NB4 (cell line): ENCODE measurements around the gene WNT2.

ENCODE experiments used
- DNase-seq: peaks from one replicate; pipeline ENCODE4 v3.0.0; 2010; ENCODE audit warnings: low read depth
- H3K4me3 ChIP-seq: one replicate; pipeline ENCODE4 v1.5.1; 2011; ENCODE audit warnings: mild to moderate bottlenecking, low read depth, low read length, moderate library complexity
- MAX ChIP-seq: IDR thresholded peaks from 2 replicates; pipeline ENCODE4 v1.6.1; 2011; ENCODE audit warnings: low read depth, low read length
- MYC ChIP-seq: IDR thresholded peaks from 2 replicates; pipeline ENCODE4 v1.6.1; 2011; ENCODE audit warnings: low read depth, low read length
- POLR2A ChIP-seq: IDR thresholded peaks from 2 replicates; pipeline ENCODE4 v1.6.1; 2011; ENCODE audit warnings: mild to moderate bottlenecking; ENCODE audit not compliant: insufficient read length; ENCODE audit errors: extremely low read depth
- TF ChIP-seq, protein P1 (sequence below): IDR thresholded peaks from one replicate; pipeline ENCODE4 v1.5.1; 2012; ENCODE audit warnings: low read depth, low read length

Gene WNT2

GRCh38 chr7:117230276-117231046 is 92.4 kb downstream of the WNT2 start:
- TF ChIP-seq MAX: no peak
- TF ChIP-seq MYC: no peak
- TF ChIP-seq POLR2A: no peak
- TF ChIP-seq, protein P1, sequence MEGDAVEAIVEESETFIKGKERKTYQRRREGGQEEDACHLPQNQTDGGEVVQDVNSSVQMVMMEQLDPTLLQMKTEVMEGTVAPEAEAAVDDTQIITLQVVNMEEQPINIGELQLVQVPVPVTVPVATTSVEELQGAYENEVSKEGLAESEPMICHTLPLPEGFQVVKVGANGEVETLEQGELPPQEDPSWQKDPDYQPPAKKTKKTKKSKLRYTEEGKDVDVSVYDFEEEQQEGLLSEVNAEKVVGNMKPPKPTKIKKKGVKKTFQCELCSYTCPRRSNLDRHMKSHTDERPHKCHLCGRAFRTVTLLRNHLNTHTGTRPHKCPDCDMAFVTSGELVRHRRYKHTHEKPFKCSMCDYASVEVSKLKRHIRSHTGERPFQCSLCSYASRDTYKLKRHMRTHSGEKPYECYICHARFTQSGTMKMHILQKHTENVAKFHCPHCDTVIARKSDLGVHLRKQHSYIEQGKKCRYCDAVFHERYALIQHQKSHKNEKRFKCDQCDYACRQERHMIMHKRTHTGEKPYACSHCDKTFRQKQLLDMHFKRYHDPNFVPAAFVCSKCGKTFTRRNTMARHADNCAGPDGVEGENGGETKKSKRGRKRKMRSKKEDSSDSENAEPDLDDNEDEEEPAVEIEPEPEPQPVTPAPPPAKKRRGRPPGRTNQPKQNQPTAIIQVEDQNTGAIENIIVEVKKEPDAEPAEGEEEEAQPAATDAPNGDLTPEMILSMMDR: no peak

GRCh38 chr7:117229350-117229749 is 93.5 kb downstream of the WNT2 start:
- H3K4me3 ChIP-seq: no peak overlapping the region
- DNase-seq: no peak
- TF ChIP-seq MYC (no peak), MAX (no peak), POLR2A (no peak)
- TF ChIP-seq, protein P1: no peak

More at GRCh38 chr7:117230276-117231046, 92.4 kb downstream of the WNT2 start:
- DNase-seq: no peak
- no peak overlapping the region for H3K4me3 ChIP-seq

DNA sequence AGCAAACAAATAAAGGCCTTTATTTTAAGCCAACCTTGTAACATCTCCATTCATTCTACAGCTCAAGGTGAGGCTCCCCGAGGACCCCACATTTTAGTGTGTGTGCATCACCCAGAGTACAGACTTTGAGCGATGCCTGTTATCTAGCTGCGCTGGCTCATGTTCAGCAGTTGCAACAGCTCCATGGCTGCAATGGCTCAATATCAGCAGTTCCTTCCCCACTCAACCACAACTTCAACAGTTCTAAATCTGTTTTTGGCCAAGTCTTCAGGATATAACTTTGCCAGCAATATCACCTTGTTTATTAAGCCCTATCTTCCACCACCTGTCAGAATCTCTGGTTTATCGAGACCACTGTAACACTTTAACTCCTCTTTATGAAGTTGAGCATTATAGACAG is 95.8 kb downstream of the WNT2 start:
- no peak overlapping the region for H3K4me3 ChIP-seq
- no peak for DNase-seq
- TF ChIP-seq MAX: no peak

DNA sequence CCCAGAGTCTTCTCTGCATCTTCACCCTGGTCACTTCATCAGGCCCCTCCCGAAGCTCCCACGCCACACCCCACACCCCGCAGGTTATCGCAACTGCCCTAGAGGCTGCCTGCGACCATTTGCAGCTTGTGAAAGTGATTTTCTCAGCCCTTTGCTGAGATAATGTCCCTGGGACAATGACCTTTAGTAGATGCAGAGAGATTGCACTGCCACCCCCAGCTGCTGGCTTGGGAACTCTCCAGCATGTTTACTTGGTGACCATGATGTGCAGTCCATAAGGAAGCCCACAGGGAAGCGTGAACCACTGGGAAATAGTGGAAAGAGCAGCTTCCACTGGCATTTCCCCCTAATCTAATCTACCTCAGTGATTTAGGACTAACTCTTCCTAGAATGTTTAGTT is 97.3 kb downstream of the WNT2 start:
- no peak for DNase-seq
- TF ChIP-seq, protein P1: no peak
- no peak for TF ChIP-seq POLR2A
- TF ChIP-seq MYC: no peak
- TF ChIP-seq MAX: no peak
- H3K4me3 ChIP-seq: no peak overlapping the region
